HepG2 (cell line): ENCODE data around the gene GTF2F2. TPM values are rescaled to one million over a fixed set of nuclear protein-coding genes. Genes with fewer than 3 reads are reported as not detected.

Source experiments
- ATAC-seq: fragments of 200-7000 bp; cut with Tn5 transposase; 3 replicates; pipeline ENCODE4 v1.9.1; 2020; ENCODE audit warnings: mild to moderate bottlenecking, moderate library complexity
- BruUV-seq: library from RNA; stranded (reverse); fragments of 400-500 nt; replicated peaks from 2 replicates; lab custom pipeline; 2021; lab: Mats Ljungman, UMichigan
- CTCF ChIA-PET: fragments of 300-600 bp; formaldehyde crosslinking; extraction: SDS; loops from one replicate; lab custom pipeline; 2021; ENCODE audit warnings: low total read pairs, inconsistent platforms, low intra/inter-chr PET ratio; lab: Yijun Ruan, JAX
- POLR2A ChIA-PET: fragments of 350-600 bp; sonication (Branson Sonifier 250); formaldehyde crosslinking; loops from one replicate; lab custom pipeline; 2020; ENCODE audit warnings: antibody characterized with exemption, inconsistent platforms; lab: Yijun Ruan, JAX
- DNase-seq: peaks from one replicate; pipeline ENCODE4 v3.0.0-alpha.2; 2015; ENCODE audit warnings: low spot score
- FAIRE-seq: peaks from 3 replicates; lab custom pipeline; 2011; peaks lifted over from hg19 to GRCh38; lab: Jason Lieb, UNC
- H2AFZ ChIP-seq: one replicate; pipeline ENCODE4 v1.6.1; 2011; ENCODE audit warnings: low read length, inconsistent platforms
- H3K27ac ChIP-seq: fragments of 300-600 bp; 3 replicates; pipeline ENCODE4 v1.8.0; 2011; ENCODE audit warnings: mixed run types, mild to moderate bottlenecking, mixed read lengths, low read length, inconsistent platforms; ENCODE audit not compliant: insufficient read depth; ENCODE audit errors: extremely low read length
- H3K27me3 ChIP-seq, 2 experiments: fragments of 200-600 bp in 1 of 2; 2 replicates in 1 of 2; 3 replicates in 1 of 2; pipeline versions ENCODE4 v1.6.0 to v1.8.0; 2011; ENCODE audit warnings: low read length in 2 of 2, mild to moderate bottlenecking in 2 of 2, moderate library complexity in 2 of 2, inconsistent platforms in 1 of 2; ENCODE audit not compliant: insufficient read depth in 2 of 2, control insufficient read depth in 1 of 2
- H3K36me3 ChIP-seq, 2 experiments: fragments of 200-600 bp in 1 of 2; replicated peaks in 1 of 2; 2 replicates in 1 of 2; 3 replicates in 1 of 2; pipeline versions ENCODE4 v1.5.1 to v1.8.0; 2011; ENCODE audit warnings: low read length in 2 of 2, inconsistent platforms in 1 of 2; ENCODE audit not compliant: insufficient read depth in 2 of 2, control insufficient read depth in 1 of 2
- H3K4me1 ChIP-seq: 2 replicates; pipeline ENCODE4 v1.5.1; 2012; ENCODE audit warnings: low read length, inconsistent platforms; ENCODE audit not compliant: insufficient read depth
- H3K4me2 ChIP-seq: 2 replicates; pipeline ENCODE4 v1.6.0; 2011; ENCODE audit warnings: low read depth, low read length, inconsistent platforms
- H3K4me3 ChIP-seq, 3 experiments: fragments of 200-600 bp in 1 of 3; sonication (generic), shearing (Covaris generic) in 1 of 3; replicated peaks in 1 of 3; 2 replicates each; pipeline ENCODE4 v1.5.1; 2011 to 2016; ENCODE audit warnings: low read length in 3 of 3, inconsistent platforms in 2 of 3, low read depth in 2 of 3, mild to moderate bottlenecking in 2 of 3, control low read depth in 1 of 3, mixed read lengths in 1 of 3; ENCODE audit not compliant: insufficient read depth in 1 of 3
- H3K79me2 ChIP-seq: one replicate; pipeline ENCODE4 v1.6.1; 2011; ENCODE audit warnings: low read length, inconsistent platforms; ENCODE audit not compliant: insufficient read depth
- H3K9ac ChIP-seq: 2 replicates; pipeline ENCODE4 v1.6.0; 2011; ENCODE audit warnings: mild to moderate bottlenecking, low read depth, low read length, inconsistent platforms; ENCODE audit not compliant: insufficient read depth
- H3K9me3 ChIP-seq: 2 replicates; pipeline ENCODE4 v1.5.1; 2012; ENCODE audit warnings: mild to moderate bottlenecking, low read length
- H4K20me1 ChIP-seq: 2 replicates; pipeline ENCODE4 v1.6.0; 2011; ENCODE audit warnings: inconsistent platforms, mild to moderate bottlenecking, low read length, moderate library complexity; ENCODE audit not compliant: insufficient read depth
- ARHGAP35 ChIP-seq: sonication (generic); formaldehyde crosslinking; IDR thresholded peaks from 2 replicates; pipeline ENCODE4 v1.9.0; 2022; ENCODE audit warnings: mild to moderate bottlenecking, inconsistent platforms, moderate library complexity, missing genetic modification reagents, borderline replicate concordance
- PHF8 ChIP-seq: sonication (generic); formaldehyde crosslinking; IDR thresholded peaks from 2 replicates; pipeline ENCODE4 v1.5.0; 2020; ENCODE audit warnings: missing genetic modification reagents
- POGZ ChIP-seq: sonication (generic); formaldehyde crosslinking; IDR thresholded peaks from 2 replicates; pipeline ENCODE4 v1.4.0; 2020; ENCODE audit warnings: mild to moderate bottlenecking, missing genetic modification reagents
- ZBTB38 ChIP-seq: sonication (generic); formaldehyde crosslinking; IDR thresholded peaks from 2 replicates; pipeline ENCODE4 v1.5.1; 2020; ENCODE audit warnings: mild to moderate bottlenecking, missing genetic modification reagents
- ZNF710 ChIP-seq: sonication (generic); formaldehyde crosslinking; IDR thresholded peaks from 2 replicates; pipeline ENCODE4 v1.5.0; 2020; ENCODE audit warnings: mild to moderate bottlenecking, missing genetic modification reagents, borderline replicate concordance
- WGBS: methylation state at CpG from one replicate; pipeline ENCODE4 v1.1.6; 2017; ENCODE audit warnings: low lambda C conversion rate; 5-methylcytosine and 5-hydroxymethylcytosine counted together
- in situ Hi-C: cut with HindIII; loops from 2 replicates; pipeline ENCODE4 v1.10.0; 2017; ENCODE audit warnings: low pct_unique_long_range_greater_than_20kb; ENCODE audit not compliant: extremely low pct_ligation_motif_present
- intact Hi-C: fragments of 100-400 bp; cut with micrococcal nuclease; formaldehyde crosslinking; loops from one replicate; pipeline ENCODE4 v1.10.0; 2022; ENCODE audit not compliant: unreplicated experiment
- polyA plus RNA-seq, 8 experiments: library from polyadenylated mRNA; depleted of rRNA in 3 of 8; stranded (reverse) in 7 of 8; unstranded in 1 of 8; fragments of >200 nt; fragmentation: Illumina TruSeq in 4 of 8; extraction: Trizol in 4 of 8; gene quantifications; 2 replicates each; pipeline versions ENCODE4 v1.2.1 to v1.2.3, GENCODE V29; 2011 to 2016; ENCODE audit warnings: low read depth in 4 of 8, missing spikeins in 1 of 8, mixed read lengths in 1 of 8; ENCODE audit not compliant: insufficient read depth in 1 of 8
- total RNA-seq, 5 experiments: library from RNA; depleted of rRNA; stranded (reverse); fragments of >200 nt; fragmentation: Illumina TruSeq; extraction: Trizol; gene quantifications; 2 replicates each; pipeline ENCODE4 v1.2.3, GENCODE V29; 2016; ENCODE audit warnings: low read depth in 1 of 5
- TF ChIP-seq, protein P1 (sequence below): sonication (generic); formaldehyde crosslinking; IDR thresholded peaks from 2 replicates; pipeline ENCODE4 v1.5.0; 2020; ENCODE audit warnings: missing genetic modification reagents
- TF ChIP-seq, protein P2 (sequence below): IDR thresholded peaks from 2 replicates; pipeline ENCODE4 v1.6.1; 2016; ENCODE audit warnings: missing compliant biosample characterization, missing genetic modification reagents, borderline replicate concordance

GTF2F2 gene
- total and polyA plus RNA-seq, 2 of the 13 experiments (the other 11 are each of a cell fraction or from before 2014, with no cell fraction given) = 10.6 to 32.8 TPM

DNA sequence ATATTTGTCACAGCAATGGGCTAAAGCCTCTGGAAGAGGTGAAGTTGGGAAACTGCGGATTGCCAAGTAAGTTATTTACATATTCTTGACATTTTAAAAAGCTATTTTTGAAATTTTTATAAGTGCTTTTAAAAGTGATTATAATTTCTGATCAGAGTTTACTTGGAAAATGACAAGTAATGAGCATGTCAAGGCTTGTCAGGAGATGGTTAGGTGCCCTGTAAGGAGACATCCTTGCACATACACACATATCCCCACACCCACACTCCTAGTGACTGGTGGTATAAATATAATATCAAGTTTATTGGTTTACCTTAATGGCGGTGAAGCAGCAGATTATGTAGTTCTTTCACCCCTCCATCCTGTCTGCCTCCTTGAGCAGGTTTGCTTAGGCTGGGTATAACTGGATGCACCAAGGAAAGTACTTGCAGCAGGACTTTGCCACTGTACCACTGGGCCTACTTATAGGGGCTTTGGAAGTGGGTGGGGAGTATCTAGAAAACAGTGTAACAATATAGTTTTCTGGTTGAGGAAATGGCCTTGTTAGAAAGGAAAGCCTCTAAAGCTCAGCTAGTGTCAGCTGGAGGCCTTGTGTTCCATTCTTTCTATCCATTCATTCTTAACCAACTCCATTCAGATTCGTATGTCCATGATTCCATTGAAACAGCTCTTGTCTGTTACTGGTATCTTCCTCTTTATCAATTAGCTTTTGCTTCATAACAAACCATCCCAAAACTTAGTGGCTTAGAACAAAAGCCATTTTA lies 16.6 kb downstream of the GTF2F2 start:
- BruUV-seq = no TSS peak
- H2AFZ ChIP-seq = no peak overlapping the region
- intact Hi-C loops = no loop called here
- no peaks in the 10 kb centered on the region for H3K27me3 ChIP-seq
- no peak for TF ChIP-seq ARHGAP35 (CRISPR knock-in tag)
- TF ChIP-seq ZBTB38 (CRISPR knock-in tag) = no peak
- TF ChIP-seq, protein P1, sequence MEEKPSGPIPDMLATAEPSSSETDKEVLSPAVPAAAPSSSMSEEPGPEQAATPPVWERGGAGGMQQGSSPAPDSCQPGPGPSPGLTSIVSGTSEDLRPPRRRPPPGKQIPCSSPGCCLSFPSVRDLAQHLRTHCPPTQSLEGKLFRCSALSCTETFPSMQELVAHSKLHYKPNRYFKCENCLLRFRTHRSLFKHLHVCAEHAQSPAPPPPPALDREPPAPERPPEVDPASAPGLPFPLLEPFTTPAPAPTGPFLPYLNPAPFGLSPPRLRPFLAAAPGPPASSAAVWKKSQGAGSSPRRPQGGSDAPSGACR (CRISPR knock-in tag) = no peak
- TF ChIP-seq, protein P2, sequence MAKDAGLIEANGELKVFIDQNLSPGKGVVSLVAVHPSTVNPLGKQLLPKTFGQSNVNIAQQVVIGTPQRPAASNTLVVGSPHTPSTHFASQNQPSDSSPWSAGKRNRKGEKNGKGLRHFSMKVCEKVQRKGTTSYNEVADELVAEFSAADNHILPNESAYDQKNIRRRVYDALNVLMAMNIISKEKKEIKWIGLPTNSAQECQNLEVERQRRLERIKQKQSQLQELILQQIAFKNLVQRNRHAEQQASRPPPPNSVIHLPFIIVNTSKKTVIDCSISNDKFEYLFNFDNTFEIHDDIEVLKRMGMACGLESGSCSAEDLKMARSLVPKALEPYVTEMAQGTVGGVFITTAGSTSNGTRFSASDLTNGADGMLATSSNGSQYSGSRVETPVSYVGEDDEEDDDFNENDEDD (CRISPR knock-in tag) = no peak
- TF ChIP-seq POGZ (CRISPR knock-in tag) = no peak
- no peak for TF ChIP-seq ZNF710 (CRISPR knock-in tag)
- no peak for TF ChIP-seq PHF8 (CRISPR knock-in tag)
- H3K4me1 ChIP-seq = no peaks in the 10 kb centered on the region
- no peaks in the 10 kb centered on the region for H4K20me1 ChIP-seq
- peaks cover 53% of the 10 kb centered on the region for H3K79me2 ChIP-seq
- H3K9me3 ChIP-seq = no peaks in the 10 kb centered on the region
- H3K4me2 ChIP-seq = no peak overlapping the region
- H3K27ac ChIP-seq = no peak overlapping the region
- CTCF ChIA-PET = no interaction called here
- no peak for FAIRE-seq
- H3K9ac ChIP-seq = no peak overlapping the region
- H3K4me3 ChIP-seq = no peak overlapping the region
- no peak for ATAC-seq
- 100% methylated on average over 3 of the region's 3 CpGs for WGBS
- DNase-seq = no peak
- peaks cover 4 to 25% of the 10 kb centered on the region in 2 experiments; a peak in 3 of 5 replicates for H3K36me3 ChIP-seq
- in situ Hi-C loops = no loop called here
- POLR2A ChIA-PET = no interaction called here
